NCI-H524 treated with DMSO at 0.1 percent for 48 hours (cell line): Measurements from ENCODE around the gene DSTYK.
"Not testable (repeated sequence)": the region's sequence is repeated elsewhere in the genome, so short reads cannot be mapped to it uniquely, and the experiment has no call there.

Experiments used
- DNase-seq: peaks from one replicate; lab custom pipeline; 2025; lab: John Stamatoyannopoulos, UW

The DSTYK gene

DNA sequence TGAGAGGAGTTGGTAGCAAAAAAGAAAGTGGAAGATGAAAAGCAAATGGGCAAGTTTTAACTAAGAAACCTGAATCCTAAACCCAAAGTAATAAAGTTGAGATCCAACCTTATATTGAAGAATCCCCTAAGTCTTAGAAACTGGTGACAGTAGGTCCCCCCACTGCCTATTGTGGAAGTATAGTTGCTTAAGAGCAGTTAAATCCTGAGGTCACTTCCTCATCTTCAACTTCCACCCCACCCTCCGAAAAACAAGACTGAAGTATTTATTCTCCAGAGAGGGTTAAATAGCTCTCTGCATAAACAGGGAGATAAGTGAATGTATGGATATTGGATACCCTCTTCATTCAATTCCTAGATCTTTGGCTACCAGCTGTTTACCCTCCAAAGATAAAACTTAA is 3.3 kb upstream of the DSTYK start:
- DNase-seq, result peak; percentile 35

DNA sequence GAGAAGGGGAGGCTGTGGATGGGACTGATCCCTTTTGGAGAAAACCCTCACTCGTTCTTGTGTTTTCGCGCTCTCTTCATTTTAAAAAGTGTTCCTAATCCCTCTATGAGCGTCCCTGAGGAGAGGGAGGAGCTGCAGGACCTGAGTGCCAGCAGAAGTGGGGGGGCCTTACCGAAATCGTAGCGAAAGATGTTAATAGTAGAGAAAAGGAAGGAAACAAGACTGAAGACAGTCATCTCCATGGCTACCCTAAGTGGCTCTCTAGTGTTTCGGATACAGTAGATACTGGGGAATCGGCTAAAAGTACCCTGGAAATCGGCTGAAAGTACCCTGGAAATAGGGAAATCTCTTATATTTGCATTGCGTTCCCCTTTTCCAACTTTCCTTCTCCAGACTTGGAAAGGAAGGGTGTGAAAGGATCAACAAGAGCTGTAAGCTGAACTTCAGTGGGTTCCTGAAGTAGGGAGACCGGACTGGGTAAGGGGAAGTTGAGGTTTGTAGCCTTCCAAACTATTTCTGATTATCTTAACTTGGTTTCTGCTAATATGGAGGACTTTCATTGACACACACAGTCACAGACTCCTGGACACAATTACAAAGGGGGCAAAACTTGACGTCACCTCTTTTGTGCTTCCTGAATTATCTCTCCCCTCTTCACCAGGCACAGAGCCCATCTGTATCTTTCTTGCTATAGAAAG is 486 bp upstream of the DSTYK start:
- DNase-seq, result no peak

DNA sequence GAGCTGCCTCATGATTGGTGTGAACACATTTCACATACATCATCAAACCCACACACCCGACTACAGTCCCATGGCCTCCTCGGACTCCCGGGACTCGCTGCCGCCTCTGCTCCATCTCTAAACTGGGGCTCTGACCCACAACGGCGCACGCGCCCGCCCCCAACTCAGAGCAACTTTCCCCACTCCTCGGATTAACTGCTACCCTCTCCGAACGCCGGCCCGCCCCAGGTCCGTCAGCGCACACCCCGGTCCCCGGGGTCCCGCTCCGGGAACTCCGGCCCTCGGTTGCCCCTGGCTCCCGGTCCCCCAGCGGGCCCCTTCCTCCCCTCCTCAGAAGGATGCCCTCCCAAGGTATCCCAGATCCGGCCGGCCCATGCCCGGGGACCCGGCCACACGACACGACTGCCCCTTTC is 740 bp downstream of the DSTYK start:
- no peak for DNase-seq

DNA sequence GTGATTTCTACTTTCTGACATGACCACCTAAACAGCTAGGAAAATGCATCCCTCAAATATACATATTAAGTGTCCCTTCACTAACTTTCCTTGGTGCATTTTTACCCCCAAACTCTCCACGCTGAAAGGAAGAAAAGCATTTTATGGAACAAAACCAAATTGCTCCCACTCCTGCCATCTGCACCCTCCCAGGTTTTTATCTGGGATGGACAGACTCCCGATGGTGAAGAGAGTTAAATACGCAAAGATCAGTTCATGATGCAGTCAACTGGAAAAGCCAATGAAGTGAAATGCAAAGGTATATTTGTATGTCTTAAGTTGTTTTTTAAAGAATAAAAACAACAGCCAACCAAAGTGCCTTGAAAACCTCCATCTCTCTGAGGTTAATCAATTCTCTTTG is 2.7 kb downstream of the DSTYK start:
- DNase-seq, result no peak

DNA sequence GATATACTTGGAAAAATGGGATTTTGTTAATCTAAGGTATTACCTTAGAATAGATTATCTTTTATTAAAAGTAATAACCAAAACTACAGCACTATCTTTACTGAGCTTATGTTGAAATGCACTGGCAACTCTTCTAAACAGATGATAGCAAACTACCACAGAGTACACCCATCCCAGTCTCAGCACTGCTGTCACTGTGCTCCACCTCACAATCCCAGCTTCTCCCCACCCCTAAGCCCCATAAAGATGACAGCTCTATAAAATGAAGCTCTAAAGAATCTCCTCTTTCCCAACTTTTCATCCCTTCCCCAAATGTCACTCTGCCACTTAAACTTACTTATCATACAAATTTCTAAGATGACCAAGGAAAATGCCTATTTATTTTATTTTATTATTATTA is 6.4 kb downstream of the DSTYK start:
- no peak for DNase-seq

DNA sequence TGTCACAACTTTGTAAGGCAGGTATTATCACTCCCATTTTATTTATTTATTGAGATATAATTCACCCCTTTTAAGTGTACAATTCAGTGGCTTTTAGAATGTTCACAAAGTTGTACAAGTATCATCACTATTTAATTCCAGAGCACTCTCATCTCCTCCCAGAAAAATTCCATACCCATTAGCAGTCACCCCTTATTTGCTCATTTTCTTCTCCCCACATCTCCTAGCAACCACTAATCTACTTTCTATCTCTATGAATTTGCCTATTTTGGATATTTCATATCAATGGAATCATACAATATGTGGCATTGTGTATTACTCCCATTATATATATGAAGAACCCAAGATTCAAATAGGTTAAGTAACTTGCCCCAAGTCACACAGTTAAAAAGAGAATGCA is 7.0 kb downstream of the DSTYK start:
- no peak for DNase-seq

DNA sequence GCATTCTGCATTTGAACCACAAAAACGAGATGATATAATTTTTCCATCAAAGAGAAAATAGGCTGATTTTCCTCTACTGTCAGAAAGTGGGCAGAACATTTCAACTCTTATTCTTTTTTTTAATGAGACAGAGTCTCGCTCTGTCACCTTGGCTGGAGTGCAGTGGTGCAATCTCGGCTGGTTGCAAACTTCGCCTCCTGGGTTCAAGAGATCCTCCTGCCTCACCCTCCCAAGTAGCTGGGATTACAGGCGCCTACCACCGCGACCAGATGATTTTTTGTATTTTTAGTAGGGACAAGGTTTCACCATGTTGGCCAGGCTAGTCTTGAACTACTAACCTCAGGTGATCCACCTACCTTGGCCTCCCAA is 11.6 kb downstream of the DSTYK start:
- no peak for DNase-seq

DNA sequence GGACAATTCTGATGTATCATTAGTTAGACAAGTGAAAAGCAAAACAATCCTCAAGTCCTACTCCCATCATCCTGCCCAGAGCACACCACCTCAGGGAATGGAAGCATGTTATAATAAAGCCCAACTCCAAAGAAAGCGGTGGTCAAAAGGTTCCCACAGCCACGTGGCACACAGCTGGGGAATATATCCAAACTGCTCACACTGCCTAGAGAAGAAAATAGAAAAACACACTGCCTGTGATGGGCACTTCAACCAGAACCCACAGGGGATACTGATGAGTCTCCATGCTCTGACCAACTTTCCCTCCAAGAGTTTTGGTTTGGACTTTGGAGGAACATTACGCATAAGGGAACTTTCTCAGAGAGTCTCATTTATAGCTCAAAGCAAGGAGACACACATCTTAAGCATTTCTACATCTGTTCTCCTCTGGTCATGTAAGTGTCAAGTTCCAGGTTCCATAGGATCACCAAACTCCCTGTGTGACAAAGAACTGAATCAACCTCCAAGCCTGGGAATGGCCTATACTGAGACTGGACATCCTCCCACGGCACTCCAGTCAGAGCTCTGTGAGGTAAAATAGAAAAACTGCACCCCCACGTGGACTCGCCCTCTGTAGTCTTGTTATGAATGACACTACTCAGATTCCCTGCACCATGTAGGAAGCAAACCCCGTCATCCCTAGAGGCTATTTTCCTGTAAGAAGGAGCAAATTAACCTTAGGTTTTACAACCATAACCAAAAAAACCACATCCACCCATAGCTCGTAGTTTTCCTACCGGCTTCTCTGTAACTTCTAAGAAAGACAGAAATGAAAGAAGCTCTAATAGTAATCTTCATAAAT is 12.2 kb downstream of the DSTYK start:
- no peak for DNase-seq

DNA sequence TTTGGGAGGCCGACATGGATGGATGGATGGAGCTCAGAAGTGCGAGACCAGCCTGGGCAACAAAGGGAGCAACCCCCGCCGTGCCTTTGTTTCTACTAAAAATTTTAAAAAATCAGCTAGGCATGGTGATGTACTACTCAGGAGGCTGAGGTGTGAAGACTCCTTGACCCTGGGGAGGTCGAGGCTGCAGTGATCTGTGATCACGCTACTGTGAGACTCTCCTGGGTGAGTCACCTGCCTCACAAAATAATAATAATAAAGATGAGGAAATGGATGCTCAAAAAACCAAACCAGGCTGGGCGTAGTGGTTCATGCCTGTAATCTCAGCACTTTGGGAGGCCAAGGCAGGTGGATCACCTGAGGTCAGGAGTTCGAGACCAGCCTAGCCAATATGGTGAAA is 19.2 kb downstream of the DSTYK start:
- no peak for DNase-seq

DNA sequence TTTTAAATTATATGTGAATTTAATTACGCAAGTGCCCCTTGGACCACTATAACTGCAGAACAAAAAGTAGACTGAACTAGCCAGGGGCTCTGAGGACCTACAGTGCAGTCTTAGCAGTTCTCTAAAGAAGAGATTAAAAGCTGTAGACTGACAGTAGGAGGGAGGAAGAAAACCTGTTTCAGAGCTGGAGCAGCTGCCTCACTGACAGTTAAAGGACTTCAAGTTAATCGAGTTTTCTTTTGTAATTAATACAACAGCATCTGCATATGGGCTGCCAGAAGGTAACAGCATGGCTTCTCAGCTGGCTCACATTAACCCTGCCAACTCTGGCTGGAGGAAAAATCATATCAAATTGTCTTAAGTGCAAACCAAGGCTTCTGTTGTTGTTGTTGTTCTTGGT is 19.9 kb downstream of the DSTYK start:
- DNase-seq, result peak; percentile 83

DNA sequence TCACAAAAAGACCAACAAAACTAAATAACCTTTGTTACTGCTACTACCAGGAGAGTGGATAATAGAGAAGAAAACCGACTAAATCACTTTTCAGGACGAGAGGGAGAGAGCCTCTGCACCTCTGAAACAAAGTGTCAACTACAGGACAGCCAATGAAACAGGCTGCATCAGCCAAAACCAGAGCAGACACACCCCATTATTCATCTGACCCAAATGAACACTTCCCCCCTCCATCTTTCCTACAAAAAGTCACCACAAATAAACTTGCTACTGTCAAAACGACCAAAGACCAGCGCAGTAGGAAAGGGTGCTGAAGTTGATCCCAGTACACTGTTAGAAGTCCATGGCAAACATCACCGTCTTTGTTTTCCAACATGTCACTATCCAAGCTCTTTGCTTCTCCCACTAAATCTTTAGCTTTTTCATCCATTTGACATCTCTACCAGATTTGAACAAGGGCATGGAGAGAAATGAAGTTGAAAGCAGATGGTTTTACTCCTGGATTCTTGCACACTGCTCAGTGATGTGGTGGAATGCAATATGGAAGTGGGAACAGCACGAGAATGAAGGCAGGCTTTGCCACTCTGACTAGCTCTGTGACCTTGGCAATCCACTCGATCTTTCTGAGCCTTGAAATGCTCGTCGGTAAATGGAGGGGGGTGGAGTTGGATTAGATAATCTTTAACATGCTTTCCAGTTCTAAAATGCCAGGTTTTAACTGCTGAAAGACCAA is 20.5 kb downstream of the DSTYK start:
- DNase-seq, result no peak

DNA sequence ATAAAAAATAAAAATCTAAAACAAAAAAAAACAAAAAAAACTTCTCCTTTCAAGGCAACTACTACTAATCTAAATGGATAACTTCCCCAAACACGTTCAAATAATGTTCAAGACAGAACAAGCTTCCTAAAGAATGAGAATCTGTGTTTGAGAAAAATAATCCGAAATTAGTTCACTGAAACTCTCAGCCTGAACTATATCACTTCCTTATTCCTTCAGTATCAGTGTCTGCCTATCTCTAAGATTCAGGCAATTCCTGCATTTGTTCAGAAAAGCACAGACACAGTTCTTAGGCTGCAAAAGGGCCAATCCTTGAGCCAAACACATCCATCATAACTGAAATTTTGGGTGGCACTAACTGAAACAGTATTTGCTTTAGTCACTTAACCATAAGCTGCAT is 22.4 kb downstream of the DSTYK start:
- DNase-seq, result no peak

DNA sequence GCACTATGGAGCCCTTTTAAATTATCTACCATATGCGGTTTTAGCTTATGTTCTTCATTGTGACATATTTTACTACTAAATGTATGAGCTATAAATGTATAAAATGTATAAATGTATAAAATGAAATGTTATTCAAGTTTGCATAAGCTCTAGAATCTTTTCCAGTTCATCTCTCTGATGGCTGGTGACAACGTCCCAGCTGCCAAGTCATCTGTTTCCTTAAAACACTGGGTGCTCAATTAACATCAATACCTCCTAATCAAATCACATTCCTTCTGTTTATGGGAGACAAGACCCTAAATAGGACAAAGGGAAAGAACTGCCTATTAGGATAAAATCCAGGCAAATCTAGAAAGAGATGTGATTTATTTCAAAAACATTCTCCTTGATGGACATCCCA is 22.9 kb downstream of the DSTYK start:
- DNase-seq, result no peak

DNA sequence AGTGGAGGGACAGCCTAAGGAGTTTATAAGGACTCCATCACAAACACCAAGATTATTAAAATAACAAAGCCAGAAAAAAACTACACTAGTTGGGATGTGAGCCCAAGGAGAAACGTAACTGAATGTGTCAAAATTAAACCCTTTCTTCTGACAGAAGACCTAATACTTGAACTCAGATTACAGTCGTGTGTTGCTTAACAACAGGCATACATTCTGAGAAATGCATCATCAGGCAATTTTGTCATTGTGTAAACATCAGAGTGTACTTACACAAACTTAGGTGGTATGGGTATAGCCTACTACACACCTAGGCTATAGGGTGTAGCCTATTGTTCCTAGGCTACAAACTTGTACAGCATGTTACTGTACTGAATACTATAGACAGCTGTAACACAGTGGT is 23.4 kb downstream of the DSTYK start:
- DNase-seq, result no peak

DNA sequence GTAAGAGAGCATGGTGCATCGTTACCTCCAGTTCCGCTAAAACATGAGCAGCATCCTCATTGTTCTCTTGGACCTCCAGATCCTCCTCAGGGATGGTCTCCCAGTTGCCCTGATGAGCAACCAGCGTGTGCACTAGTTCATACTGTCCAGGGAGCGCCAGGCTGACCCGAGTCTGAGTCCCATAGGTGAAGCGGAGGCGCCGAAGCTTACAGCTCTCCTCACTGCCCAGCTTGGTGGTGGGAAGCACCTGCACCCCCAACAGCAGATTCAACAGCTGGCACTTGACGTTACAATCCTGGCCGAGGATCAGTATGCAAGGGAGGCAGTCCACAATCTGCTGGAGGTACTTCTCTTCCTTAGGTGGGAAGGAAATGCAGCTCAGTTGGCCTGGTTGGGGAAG is 24.1 kb downstream of the DSTYK start:
- peak; percentile 45 for DNase-seq

DNA sequence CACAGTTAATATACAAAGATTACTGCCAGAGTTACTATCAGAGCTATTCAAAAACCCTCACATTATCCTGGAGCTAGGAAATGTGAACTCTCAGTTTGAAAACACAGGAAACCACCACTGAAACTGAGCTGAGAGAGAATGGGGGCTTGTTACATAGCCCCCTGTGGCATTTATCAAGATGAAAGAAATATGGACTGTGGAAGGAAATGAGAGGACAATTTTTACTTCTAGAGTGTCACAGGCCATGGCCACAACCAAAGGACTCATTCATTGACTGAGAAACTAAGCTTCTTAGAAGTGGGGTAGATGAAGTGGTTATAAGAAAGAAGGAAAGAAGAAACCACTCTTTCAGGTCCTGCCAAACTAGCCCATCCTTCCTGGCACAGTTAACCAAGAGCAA is 25.3 kb downstream of the DSTYK start:
- no peak for DNase-seq

DNA sequence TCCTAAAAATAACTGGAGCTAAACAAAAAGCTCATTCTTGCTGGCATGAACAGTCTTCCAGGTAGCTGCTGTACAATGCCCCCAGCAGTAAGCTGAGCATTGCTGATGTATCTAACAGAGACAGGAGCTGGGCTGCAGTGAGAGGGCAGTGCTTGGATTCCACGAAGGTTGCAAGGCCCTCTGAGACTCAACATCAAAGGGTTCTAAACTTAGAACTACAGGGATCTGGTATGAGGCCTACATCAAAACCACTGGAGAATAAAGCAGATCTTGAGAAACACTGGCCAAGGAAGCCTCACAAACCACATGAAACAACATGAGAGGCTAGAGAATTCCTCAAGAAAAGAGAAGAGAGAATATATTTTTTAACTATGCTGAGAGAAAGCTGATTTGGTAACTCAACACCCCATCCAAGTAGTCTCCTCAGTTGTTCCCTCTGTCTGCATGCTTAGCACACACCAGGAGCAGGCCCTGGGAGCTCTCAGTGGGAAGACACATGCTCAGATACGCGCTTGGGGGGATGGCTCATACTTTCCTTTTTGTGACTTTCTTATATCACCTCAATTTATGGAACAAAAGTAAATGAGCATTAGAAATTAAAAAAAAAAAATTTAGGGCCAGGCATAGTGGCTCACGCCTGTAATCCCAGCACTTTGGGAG is 27.7 kb downstream of the DSTYK start:
- no peak for DNase-seq

DNA sequence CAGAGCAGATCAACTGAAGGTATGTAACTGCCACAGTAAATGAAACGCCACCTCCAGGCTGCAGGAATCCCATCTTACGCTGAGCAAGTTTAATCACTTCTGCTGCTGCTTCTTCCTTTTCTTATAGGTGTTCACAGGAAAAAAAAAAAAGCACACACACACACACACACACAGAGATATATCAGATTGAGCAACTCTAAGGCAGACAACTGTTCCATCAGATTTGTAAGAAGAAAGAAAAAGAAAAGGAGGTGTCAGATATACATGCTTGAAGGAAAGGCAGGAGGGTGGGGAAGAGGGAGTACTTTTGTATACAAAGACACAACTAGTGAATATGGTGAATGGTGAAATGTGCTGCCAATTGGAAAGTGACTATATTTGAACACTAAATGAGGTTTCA is 28.6 kb downstream of the DSTYK start:
- DNase-seq, result no peak

DNA sequence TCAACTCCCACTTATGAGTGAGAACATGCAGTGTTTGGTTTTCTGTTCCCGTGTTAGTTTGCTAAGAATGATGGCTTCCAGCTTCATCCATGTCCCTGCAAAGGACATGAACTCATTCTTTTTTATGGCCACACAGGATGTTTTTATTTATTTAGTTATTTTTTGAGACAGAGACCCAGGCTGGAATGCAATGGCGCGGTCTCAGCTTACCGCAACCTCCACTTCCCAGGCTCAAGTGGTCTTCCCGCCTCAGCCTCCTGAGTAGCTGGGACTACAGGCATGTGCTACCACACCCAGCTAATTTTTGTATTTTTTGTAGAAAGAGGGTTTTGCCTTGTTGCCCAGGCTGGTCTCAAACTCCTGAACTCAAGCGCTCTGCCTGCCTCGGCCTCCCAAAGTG is 31.2 kb downstream of the DSTYK start:
- DNase-seq, result not testable (repeated sequence)

DNA sequence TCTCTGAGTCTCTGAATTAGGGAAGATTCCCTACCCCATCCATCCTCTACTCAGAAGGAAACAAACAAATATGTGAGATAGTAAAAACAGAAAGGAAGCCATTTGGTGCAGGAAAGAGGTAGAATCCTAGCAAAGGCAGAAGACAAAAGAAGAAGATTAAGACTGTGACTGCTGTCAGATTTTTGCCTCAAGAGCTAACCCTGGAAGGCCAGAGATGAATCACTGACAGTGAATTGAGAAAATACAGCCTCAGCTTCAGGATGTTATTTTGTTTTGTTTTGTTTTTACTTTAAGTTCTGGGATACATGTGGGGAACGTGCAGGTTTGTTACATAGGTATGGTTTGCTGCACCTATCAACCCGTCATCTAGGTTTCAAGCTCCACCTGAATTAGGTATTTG is 31.7 kb downstream of the DSTYK start:
- no peak for DNase-seq

DNA sequence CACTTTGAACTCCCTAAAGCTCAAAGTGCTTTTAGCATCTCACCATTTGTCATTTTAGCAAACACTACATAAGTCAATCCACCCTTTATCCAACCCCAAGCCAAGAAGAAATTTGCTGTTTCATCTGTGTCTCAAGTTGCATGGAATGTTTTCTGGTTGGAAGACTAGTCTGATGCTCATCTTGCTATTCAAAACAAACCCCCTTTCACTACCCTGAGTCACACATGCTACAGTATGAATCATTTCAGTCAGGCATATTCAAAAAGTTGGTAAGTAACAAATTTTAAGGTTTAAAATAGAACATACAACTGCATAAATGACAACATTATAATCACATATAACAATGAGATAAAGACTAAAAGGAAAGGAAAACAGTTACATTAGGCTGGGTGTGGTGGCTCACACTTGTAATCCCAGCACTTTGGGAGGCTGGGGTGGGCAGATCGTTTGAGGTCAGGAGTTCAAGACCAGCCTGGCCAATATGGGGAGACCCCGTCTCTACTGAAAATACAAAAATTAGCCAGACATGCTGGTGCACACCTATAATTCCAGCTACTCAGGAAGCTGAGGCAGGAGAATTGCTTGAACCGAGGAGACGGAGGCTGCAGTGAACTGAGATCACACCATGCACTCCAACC is 38.7 kb downstream of the DSTYK start:
- no peak for DNase-seq

DNA sequence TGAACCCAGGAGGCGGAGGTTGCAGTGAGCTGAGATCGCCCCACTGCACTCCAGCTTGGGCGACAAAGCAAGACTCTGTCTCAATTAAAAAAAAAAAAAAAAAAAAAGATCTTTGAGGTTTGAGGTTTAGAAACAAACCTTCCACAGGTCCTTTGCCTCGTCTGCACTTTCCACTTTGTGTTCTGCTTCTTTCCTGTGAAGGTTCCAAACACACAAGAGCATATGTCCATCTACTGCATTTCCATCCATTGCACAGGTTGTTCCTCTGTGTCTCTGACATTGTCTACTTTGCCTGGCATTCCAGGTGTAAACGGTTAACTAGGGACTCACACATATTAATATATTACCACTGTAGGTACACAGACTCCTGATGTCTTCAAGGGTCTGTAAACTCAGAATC is 40.1 kb downstream of the DSTYK start:
- DNase-seq, result no peak
